ENCODE data around the gene ACP7.
"Not testable (repeated sequence)": the region's sequence is repeated elsewhere in the genome, so short reads cannot be mapped to it uniquely, and the experiment has no call there.

The ACP7 gene

GRCh38 chr19:39133431-39134270 lies 49.5 kb downstream of the ACP7 start:
- no peak for DNase-seq

- DNase-seq, result no peak
Measured at GRCh38 chr19:39135701-39136100, 51.5 kb downstream of the ACP7 start.

DNA sequence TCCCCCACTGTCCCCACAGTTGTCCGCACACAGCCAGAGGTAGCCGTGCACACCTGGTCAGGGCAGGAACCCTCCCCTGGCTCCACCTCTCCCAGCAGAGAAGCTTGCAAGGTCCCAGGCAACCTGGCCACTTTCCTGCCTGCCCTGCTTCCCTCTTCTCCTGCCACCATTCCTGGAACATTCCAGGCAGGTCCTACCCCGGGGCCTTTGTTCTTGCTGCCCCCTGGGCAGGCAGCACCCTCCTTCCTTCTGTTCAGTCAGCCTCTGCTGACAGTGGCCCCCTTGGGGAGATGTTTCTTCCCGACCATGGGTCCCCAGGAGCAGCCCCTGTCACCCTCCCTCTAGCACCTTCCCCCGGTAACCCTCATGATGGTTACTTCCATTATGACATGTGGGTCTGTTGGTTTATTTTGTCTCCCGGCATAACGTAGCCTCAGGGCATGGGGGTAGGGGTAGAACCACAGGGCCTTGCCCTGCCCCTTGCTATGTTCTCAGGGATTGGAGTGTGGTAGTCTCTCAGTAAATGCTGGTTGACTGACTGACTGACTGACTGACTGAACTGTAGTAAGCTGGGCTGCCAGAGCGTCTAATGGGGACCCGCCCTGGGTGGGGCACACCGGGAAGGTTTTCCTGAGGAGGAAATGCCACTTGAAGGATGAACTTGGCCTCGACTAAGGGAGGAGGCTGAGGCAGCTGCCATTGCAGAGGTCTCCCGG lies 52.2 kb downstream of the ACP7 start:
- no peak for DNase-seq

- no peak for DNase-seq
Measured at GRCh38 chr19:39137131-39137530, 53.0 kb downstream of the ACP7 start.

GRCh38 chr19:39138221-39139211 lies 54.3 kb downstream of the ACP7 start:
- DNase-seq, result no peak

DNA sequence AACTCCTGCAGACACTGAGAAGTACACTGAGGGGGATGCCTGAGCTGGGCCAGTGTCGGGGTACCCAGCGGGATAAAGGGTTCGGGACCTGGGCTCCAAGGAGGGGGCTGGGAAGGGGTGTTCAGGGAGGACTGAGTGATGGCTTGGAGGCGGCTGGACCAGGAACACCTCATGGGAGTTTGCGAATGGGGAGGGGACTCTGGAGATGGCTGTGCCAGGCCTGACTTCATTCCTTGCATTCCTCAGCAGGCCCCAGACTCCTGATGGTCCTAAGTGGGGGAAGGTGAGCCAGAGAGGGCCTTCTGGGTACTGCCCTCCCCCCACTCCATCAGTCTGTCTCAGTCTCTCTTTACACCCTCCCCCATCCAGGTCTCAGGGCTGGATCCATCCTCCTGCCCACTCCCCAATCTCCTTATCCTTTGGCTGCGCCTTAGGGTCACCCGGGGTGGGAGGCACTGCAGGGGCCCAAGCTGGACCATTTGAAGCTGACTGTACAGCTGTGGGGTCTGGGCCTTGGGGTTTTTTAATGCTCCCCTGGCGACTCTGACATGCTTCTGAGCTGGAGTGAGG lies 55.2 kb downstream of the ACP7 start:
- DNase-seq, result no peak

DNA sequence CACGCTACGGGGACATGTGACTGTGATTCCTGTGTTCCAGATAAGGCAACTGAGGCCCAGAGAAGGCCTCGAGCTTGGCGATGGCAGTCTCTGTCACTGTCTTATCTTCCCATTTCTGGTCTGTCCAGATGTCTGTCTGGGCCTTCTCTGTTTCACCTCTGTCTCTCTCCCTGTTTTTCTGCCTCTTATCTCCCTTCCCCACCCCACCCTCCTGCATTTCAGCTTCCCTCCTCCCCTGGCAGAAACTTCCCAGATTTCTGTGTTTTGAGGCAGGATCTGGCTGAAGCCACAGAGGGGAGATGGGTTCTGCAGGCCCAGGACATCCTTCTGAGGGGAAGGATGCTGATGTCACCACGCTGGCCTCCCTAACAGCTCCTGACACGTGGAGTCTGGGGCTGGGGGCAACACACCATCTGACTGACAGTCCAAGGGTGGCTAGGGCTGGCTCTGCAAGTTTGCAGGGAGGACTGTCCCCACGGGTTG lies 55.8 kb downstream of the ACP7 start:
- no peak for DNase-seq

DNA sequence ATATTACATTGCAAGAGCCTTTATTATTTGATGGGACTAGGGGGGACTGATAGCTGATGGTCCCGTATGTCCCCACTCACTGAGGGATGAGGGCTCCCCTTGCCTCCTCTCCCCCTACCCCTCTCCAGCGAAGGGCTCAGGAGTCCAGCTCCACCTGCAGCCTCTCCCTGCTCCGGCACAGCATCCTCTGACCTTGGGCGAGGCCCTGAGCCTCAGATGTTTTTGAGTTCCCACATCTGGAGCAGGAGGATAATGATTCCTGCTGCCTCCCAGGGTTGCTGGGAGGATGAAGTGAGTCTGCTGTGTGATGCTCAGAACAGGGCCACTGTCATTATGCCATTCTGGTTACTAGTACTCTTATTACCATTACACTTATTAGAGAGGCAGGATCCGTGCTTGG lies 56.4 kb downstream of the ACP7 start:
- DNase-seq, result no peak

- DNase-seq, result no peak
Measured at GRCh38 chr19:39141929-39142328, 57.8 kb downstream of the ACP7 start.

GRCh38 chr19:39142630-39143029 lies 58.5 kb downstream of the ACP7 start:
- DNase-seq, result no peak

GRCh38 chr19:39143757-39144289 lies 59.7 kb downstream of the ACP7 start:
- not testable (repeated sequence) for DNase-seq

- DNase-seq, result no peak
Measured at GRCh38 chr19:39144290-39145071, 60.3 kb downstream of the ACP7 start.

DNA sequence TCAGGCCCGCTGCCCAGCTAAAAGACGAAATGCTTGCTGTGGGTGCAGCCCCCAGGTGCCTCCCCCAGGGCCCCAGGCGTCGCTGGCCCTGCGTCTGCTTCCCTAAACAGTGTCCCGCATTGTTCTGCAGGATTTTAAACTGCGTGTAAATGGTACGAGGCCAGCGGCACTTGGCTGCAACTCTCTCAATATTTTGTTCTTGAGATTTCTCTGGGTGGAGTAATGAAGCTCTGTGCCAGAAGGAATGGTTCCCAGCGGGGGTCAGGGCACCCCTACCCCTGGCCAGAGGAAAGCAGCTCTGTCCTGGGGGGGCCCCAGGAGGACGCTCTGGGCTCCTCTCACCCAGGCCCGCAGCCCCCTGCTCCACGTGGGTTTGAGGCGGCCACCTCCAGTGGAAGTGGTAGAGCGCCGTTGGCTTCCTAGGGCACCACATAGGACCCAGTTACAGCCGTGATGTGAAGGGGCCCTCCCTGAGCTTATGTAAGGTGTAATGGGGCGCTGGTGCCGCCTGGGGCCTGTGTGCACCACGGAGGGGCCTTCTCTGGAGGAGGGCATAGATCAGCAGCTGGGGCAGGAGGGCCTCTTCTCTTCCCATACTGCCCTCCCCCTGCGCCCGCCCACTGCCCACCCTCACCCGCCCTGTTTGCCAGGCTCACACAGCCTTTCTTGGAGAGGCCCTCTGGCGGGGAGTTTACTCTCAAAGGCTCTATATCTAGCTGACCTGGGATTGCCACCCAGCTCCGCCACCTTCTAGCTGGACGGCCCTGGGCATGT lies 61.2 kb downstream of the ACP7 start:
- DNase-seq, result no peak

GRCh38 chr19:39146091-39146490 lies 61.9 kb downstream of the ACP7 start:
- DNase-seq, result no peak

DNA sequence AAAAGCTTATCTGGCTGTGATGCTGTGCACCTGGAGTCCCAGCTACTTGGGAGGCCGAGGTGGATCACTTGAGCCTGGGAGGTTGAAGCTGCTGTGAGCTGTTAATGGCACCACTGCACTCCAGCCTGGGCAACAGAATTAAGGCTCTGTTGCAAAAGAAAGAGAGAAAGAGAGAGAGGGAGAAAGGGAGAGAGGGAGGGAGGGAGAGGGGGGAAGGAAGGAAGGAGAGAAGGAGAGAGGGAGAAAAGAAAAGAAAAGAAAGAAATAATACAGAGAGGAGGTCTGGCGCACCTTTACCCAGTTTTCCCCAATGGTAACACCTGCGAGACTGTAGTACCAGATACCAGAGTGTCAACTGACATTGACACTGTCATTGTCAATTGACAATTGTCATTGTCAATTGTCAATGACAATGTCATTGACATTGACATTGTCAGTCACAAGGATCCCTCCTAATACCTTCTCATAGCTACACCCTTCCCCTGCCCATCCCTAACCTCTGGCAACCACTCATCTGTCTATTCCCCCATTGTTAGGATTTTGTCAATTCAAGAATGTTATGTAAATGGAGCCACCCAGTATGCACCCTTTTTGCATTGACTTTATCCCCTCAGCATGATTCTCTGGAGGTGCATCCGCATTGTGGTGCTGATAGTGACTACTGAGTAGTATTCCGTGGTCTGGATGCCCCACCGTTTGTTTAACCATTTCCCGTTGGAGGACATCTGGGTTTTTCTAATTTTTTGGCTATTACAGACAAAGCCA lies 62.7 kb downstream of the ACP7 start:
- no peak for DNase-seq

DNA sequence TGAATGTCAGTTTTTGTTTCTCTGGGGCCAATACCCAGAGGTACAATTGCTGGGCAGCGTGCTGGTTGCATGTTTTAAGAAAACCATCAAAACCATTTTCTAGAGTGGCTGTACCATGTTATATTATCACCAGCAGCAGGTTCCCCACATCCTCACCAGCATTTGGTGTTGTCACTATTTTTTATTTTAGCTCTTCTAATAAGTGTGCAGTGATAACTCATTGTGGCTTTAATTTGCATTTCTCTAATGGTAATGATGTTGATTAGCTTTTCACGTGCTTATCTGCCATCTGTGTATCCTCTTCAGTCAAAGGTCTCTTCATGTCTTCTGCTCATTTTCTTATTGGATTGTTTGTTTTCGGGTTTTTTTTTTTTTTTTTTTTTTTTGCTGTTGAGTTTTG lies 63.3 kb downstream of the ACP7 start:
- no peak for DNase-seq

DNA sequence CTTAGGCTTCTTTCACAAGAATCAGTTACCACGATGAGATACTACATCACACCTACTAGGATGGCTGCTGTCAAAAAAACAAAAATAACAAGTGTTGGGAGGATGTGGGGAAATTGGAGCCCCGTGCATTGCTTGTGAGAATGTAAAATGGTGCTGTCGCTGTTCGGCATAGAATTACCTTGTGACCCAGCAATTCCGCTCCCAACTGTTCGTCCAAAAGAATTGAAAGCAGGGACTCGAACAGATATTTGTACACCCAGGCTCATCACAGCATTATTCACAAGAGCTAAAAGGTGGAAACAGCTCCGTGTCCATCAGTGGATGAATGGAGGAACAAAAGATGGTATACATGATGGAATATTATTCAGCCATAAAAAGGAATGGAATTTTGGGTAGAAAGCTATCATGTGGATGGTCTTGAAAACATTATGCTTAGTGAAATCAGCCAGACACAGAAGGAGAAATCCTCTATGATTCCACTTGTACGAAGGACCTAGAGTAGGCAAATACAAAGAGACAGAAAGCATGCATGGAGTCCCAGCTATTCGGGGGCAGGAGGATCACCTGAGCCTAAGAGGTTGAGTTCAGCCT lies 64.9 kb downstream of the ACP7 start:
- DNase-seq, result no peak

DNA sequence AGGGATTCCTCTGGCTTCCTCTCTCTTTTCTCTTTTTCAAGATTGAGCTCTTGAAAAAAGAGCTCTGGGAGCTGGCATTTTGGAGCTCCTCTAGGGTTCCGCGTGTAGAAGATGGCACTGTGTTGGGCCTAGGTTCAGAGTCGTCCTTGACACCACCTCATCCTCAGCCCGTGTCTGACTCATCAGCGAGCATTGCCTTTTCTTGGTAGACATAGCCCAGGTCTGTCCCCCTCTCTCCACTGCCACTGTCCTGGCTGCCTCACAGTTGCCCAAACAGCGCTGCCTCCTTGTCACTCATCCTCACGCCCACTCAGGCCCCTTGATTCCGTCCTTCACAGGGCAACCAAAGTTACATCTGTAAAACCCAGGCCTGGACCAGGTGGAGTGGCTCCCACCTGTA lies 66.1 kb downstream of the ACP7 start:
- no peak for DNase-seq

DNA sequence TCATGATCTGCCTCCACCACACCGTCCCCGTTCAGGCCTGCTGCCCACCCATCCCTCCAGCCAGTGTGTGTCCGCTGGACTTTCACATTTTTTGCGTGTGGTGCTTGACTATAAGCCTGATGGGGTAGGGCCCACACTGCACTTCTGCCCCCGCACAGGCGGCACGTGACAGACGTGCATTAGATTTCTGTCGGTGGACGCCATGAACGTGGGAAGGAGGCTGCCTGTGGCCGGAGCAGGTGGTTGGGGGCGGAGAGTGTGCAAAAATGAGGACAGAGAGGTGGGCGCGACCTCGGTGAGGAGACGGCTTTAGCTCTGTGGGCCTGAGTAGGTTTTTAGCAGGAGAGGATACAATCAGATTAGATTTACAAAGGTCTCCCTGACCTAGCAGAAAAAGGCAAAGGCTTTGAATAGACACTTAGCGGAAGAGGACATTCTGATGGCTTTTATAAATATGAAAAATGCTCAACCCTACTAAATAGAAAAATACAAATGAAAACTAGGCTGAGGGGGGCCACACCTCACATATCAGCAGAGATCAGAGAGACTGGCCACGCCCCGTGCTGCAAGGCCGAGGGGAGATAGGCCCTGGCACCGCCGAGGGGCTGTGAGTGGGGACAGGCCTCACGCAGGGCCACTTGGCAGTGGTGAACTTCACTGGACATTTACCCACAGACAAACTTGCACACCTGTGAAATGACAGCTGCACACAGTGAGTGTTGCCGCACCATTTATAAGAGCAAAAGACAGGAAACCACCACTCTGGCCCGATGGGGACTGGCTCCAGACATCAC lies 66.8 kb downstream of the ACP7 start:
- DNase-seq, result no peak

Measured in SIG-M5 (cell line).